Measurements from ENCODE around the gene RMDN2. TPM values are rescaled to one million over a fixed set of nuclear protein-coding genes. Genes with fewer than 3 reads are reported as not detected.

The RMDN2 gene
- total RNA-seq, 1 experiment from 2014 or later, result 4.4 TPM

- Histone ChIP-seq H3K4me1 (ENCODE audit: control insufficient read depth, insufficient read depth, low read length) (no peaks in the 10 kb centered on the region), H3K9me3 (ENCODE audit: control insufficient read depth, insufficient read depth, low read depth, low read length) (no peaks in the 10 kb centered on the region), H3K36me3 (ENCODE audit: control insufficient read depth, insufficient read depth, low read length) (no peaks in the 10 kb centered on the region), H3K27me3 (ENCODE audit: control insufficient read depth, insufficient read depth, low read length) (peaks cover 7% of the 10 kb centered on the region), H3K27ac (ENCODE audit: low read length) (no peak overlapping the region), H3K4me3 (ENCODE audit: low read depth in 2 of 2, low read length in 2 of 2) (no peak overlapping the region)
- intact Hi-C loops (cut with micrococcal nuclease; ENCODE audit: unreplicated experiment) (no loop called here), in situ Hi-C loops (cut with HindIII; ENCODE audit: low pct_unique_long_range_greater_than_20kb, low sequenced_read_pairs) (no loop called here)
- CTCF ChIA-PET, result no interaction called here
- no peak for DNase-seq (ENCODE audit: low read depth, low spot score)
- BruUV-seq (replicated peaks), result no TSS peak
- TF ChIP-seq SIN3A (IDR thresholded peaks at IDR 0.05; ENCODE audit: borderline replicate concordance, insufficient read depth, low read depth, low read length), result no peak
- no peak for TF ChIP-seq POLR2AphosphoS5 (IDR thresholded peaks at IDR 0.05; ENCODE audit: low read depth, low read length)
- TF ChIP-seq TCF7L2 (IDR thresholded peaks at IDR 0.05; ENCODE audit: low read depth, low read length), result no peak
- TF ChIP-seq, protein P1, sequence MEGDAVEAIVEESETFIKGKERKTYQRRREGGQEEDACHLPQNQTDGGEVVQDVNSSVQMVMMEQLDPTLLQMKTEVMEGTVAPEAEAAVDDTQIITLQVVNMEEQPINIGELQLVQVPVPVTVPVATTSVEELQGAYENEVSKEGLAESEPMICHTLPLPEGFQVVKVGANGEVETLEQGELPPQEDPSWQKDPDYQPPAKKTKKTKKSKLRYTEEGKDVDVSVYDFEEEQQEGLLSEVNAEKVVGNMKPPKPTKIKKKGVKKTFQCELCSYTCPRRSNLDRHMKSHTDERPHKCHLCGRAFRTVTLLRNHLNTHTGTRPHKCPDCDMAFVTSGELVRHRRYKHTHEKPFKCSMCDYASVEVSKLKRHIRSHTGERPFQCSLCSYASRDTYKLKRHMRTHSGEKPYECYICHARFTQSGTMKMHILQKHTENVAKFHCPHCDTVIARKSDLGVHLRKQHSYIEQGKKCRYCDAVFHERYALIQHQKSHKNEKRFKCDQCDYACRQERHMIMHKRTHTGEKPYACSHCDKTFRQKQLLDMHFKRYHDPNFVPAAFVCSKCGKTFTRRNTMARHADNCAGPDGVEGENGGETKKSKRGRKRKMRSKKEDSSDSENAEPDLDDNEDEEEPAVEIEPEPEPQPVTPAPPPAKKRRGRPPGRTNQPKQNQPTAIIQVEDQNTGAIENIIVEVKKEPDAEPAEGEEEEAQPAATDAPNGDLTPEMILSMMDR (IDR thresholded peaks at IDR 0.05), result no peak
- TF ChIP-seq, protein P2, sequence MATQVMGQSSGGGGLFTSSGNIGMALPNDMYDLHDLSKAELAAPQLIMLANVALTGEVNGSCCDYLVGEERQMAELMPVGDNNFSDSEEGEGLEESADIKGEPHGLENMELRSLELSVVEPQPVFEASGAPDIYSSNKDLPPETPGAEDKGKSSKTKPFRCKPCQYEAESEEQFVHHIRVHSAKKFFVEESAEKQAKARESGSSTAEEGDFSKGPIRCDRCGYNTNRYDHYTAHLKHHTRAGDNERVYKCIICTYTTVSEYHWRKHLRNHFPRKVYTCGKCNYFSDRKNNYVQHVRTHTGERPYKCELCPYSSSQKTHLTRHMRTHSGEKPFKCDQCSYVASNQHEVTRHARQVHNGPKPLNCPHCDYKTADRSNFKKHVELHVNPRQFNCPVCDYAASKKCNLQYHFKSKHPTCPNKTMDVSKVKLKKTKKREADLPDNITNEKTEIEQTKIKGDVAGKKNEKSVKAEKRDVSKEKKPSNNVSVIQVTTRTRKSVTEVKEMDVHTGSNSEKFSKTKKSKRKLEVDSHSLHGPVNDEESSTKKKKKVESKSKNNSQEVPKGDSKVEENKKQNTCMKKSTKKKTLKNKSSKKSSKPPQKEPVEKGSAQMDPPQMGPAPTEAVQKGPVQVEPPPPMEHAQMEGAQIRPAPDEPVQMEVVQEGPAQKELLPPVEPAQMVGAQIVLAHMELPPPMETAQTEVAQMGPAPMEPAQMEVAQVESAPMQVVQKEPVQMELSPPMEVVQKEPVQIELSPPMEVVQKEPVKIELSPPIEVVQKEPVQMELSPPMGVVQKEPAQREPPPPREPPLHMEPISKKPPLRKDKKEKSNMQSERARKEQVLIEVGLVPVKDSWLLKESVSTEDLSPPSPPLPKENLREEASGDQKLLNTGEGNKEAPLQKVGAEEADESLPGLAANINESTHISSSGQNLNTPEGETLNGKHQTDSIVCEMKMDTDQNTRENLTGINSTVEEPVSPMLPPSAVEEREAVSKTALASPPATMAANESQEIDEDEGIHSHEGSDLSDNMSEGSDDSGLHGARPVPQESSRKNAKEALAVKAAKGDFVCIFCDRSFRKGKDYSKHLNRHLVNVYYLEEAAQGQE (IDR thresholded peaks at IDR 0.05; ENCODE audit: insufficient read depth in 1 of 2, low read depth in 2 of 2, low read length in 1 of 2), result no peak
- no peak for ATAC-seq
- POLR2A ChIA-PET, result no interaction called here
Observed at GRCh38 chr2:37914340-37914739, 10.7 kb upstream of the RMDN2 start.

- no TSS peak for BruUV-seq (replicated peaks)
- ChIA-PET POLR2A (no interaction called here), CTCF (no interaction called here)
- Histone ChIP-seq H3K27ac (ENCODE audit: low read length) (no peak overlapping the region), H3K27me3 (ENCODE audit: control insufficient read depth, insufficient read depth, low read length) (peaks cover 16% of the 10 kb centered on the region), H3K4me3 (ENCODE audit: low read depth in 2 of 2, low read length in 2 of 2) (no peak overlapping the region), H3K9me3 (ENCODE audit: control insufficient read depth, insufficient read depth, low read depth, low read length) (no peaks in the 10 kb centered on the region), H3K36me3 (ENCODE audit: control insufficient read depth, insufficient read depth, low read length) (no peaks in the 10 kb centered on the region), H3K4me1 (ENCODE audit: control insufficient read depth, insufficient read depth, low read length) (no peaks in the 10 kb centered on the region)
- intact Hi-C loops (cut with micrococcal nuclease; ENCODE audit: unreplicated experiment) (no loop called here), in situ Hi-C loops (cut with HindIII; ENCODE audit: low pct_unique_long_range_greater_than_20kb, low sequenced_read_pairs) (no loop called here)
- TF ChIP-seq, protein P2 (IDR thresholded peaks at IDR 0.05; ENCODE audit: insufficient read depth in 1 of 2, low read depth in 2 of 2, low read length in 1 of 2), result no peak
- TF ChIP-seq TCF7L2 (IDR thresholded peaks at IDR 0.05; ENCODE audit: low read depth, low read length), result no peak
- TF ChIP-seq, protein P1 (IDR thresholded peaks at IDR 0.05), result no peak
- TF ChIP-seq POLR2AphosphoS5 (IDR thresholded peaks at IDR 0.05; ENCODE audit: low read depth, low read length), result no peak
- no peak for TF ChIP-seq SIN3A (IDR thresholded peaks at IDR 0.05; ENCODE audit: borderline replicate concordance, insufficient read depth, low read depth, low read length)
- no peak for ATAC-seq
- no peak for DNase-seq (ENCODE audit: low read depth, low spot score)
Observed at GRCh38 chr2:37915773-37916172, 9.3 kb upstream of the RMDN2 start.
